NCI-H146 treated with DMSO at 0.1 percent for 48 hours (cell line): ENCODE data around the gene PFN1.
A peak's percentile ranks its signal among the peaks of the same experiment; 100 is the strongest.

Experiments used
- DNase-seq: peaks from one replicate; lab custom pipeline; 2025; ENCODE audit not compliant: unreplicated experiment; lab: John Stamatoyannopoulos, UW

Gene PFN1

GRCh38 chr17:4945944-4946280 lies 2.4 kb downstream of the PFN1 start:
- no peak for DNase-seq

DNA sequence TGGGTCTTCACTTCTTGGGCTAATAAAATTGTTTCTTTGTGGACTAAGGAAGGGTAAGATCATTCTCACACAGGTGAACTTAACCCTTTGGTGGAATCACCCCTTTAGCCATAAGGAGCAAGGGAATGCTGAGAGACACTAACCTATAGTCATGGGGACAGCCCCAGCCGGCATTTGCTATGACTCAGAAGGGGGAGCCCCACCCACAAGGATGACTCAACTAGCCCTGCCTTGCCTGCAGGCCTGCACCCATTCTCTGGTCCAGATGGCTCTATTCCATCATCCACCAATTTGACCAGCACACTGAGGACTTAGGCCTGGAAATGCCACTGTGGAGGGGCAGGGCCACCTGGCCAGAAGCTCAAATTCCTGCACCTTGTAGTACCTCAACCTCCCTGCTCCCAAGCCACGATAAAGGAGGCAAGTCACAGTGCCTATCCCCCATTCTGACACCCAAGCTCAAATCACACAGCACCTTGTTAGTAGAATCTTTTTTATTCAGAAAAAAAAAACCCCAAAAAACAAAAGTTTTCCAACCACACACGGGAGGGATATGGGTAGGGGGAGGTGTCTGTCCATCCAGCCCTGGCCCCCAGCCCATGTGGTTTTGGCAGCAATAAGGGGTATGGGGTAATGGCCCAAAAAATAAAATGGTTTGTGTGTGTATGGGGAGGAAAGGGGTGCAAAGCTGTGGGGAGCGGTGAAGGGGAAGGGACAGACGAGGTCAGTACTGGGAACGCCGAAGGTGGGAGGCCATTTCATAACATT lies 3.0 kb downstream of the PFN1 start:
- no peak for DNase-seq

DNA sequence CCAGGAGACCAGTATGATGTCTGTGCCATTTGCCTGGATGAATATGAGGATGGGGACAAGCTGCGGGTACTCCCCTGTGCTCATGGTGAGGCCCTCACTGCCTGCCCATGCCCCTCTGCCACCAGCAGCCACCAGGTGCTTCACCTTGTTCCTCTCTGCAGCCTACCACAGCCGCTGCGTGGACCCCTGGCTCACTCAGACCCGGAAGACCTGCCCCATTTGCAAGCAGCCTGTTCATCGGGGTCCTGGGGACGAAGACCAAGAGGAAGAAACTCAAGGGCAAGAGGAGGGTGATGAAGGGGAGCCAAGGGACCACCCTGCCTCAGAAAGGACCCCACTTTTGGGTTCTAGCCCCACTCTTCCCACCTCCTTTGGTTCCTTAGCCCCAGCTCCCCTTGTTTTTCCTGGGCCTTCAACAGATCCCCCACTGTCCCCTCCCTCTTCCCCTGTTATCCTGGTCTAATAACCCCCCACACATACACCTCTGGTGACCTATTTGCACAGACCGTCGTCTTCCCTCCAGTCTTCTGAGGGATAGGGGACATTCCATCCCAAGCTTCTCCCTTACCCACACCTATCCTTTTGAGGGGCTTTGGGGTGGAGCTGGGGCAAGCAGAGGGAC lies 3.7 kb downstream of the PFN1 start:
- no peak for DNase-seq

- no peak for DNase-seq
Observed at GRCh38 chr17:4944163-4944553, 4.2 kb downstream of the PFN1 start.

- no peak for DNase-seq
Observed at GRCh38 chr17:4942760-4943508, 5.4 kb downstream of the PFN1 start.

- no peak for DNase-seq
Observed at GRCh38 chr17:4941319-4941610, 7.1 kb downstream of the PFN1 start.

DNA sequence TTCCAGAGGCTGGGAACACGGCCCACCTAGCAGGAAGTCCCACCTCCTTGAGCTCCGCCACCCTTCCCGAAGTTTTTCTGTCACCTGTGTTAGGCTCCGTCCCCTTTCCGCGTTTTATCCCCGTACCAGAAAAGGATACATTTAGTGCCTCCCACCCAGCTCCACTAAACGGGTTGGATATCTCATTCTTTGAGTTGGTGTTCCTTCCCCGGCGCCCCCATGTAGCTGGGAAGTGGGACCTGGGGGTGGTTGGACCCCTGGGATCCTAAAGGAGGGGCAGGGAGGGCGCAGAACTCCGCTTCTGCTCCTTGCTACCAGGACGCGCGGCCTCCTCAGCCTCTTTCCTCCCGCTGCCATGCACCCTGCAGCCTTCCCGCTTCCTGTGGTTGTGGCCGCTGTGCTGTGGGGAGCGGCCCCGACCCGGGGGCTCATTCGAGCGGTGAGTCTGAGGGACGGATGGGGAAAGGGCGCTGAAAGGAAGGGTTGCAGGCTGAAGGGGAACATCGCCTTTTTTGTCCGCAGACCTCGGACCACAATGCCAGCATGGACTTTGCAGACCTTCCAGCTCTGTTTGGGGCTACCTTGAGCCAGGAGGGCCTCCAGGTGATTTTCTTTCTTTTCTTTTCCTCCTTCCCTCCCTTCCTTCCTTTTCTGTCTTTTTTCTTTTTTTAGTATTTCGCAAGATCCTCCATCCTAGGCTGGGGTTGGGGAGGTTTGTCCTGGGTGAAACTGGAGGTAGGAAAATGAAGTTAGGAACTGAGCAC lies 7.6 kb downstream of the PFN1 start:
- no peak for DNase-seq

DNA sequence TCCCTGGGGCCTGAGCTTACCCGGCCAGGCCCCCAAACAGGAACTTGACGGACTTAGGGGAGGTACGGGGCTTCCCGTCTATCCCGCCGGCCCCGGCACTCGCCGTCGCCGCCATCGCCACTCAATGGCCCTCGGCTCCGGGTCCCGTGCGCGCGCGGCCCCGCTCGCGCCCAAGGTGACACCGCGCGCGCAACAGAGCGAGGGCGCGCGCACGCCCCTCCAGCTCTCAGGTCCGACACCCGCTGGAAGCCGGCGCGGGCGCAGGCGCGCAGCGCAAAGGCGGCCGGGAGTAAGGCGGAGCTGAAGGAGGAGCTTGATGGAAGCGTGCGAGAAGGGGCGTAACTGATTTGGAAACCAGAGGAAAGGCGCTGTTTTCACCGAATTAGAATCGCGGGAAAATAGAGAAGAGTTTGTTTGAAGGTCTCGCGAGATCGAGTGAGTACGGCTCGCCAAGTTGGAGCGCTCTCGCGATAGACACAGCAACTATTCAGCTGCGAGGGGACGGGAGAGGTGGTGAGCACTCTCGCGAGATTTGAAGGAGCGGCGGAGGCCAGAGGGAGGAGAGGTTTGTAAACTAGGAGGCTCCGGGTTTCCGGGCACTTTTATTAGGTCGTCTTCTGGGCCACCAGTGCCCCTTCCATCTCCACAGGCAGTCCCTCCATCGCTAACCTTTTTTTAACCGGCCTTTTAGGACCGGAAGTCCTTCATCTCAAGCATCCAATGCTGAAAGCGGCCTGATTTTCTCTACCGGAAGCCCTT lies 8.4 kb downstream of the PFN1 start, which contains the start of the genes RNF167 and SLC25A11:
Gene RNF167 (plus strand): TSS at position 473 of the 759 bp plus-strand sequence. CDS start 642 bp downstream, outside the sequence.
Gene SLC25A11 (minus strand): TSS at position 251 of the 759 bp plus-strand sequence. CDS start 136 bp downstream, at position 115.
- peak; percentile 96 for DNase-seq

GRCh38 chr17:4939546-4939795 lies 8.9 kb downstream of the PFN1 start:
- no peak for DNase-seq

GRCh38 chr17:4938688-4939545 lies 9.4 kb downstream of the PFN1 start:
- no peak for DNase-seq

GRCh38 chr17:4938069-4938491 lies 10.2 kb downstream of the PFN1 start:
- DNase-seq, result no peak

DNA sequence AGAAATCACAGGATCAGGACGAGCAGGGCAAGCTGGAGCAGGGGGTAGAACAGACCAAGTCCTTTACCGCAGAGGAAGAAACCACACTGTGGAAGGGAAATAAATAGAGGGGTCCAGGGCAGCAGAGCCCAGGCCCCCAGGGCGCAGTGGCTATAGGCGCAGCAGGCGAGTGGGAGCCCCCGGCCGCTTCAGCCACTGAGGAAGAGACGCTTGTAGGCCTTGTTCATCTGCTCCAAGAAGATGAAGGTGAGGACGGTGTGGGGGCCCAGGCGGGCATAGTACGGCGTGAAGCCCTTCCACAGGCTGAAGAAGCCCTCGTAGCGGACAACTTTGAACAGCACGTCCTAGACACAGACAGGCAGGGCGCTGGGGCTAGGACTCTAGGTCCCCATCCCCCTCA lies 10.8 kb downstream of the PFN1 start:
- DNase-seq, result no peak

DNA sequence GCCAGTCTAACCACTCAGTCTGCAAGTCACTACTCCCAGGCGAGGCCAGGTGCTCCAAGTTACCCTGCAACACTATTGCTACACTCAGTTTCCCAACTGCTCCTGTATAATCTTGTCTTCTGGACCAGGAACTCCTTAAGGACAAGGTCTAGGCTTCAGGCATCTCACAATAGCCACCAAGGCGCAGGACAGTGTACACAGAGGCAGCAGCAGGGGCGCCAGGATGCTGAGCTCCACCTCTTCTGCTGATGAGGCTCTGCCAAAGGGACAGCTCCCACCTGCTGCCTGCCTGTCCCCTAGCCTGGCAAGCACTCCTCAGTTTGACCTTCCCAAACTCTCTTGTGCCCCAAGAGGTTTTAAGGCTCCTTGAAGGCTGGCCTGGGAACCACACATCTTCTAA lies 11.9 kb downstream of the PFN1 start:
- DNase-seq, result no peak

- DNase-seq, result no peak
Observed at GRCh38 chr17:4935650-4936049, 12.7 kb downstream of the PFN1 start.

- no peak for DNase-seq
Observed at GRCh38 chr17:4934173-4934979, 14.0 kb downstream of the PFN1 start.

DNA sequence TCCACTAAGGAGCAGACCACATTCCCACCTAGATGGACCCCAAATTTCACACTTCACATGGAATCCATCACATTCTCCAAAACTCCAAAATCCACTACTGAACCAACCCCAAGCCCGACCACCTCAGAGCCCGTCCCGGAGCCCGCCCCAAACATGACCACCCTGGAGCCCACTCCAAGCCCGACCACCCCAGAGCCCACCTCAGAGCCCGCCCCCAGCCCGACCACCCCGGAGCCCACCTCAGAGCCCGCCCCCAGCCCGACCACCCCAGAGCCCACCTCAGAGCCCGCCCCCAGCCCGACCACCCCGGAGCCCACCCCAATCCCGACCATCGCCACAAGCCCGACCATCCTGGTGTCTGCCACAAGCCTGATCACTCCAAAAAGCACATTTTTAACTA lies 14.7 kb downstream of the PFN1 start:
- DNase-seq, result no peak

- no peak for DNase-seq
Observed at GRCh38 chr17:4932756-4933155, 15.6 kb downstream of the PFN1 start.

- no peak for DNase-seq
Observed at GRCh38 chr17:4931963-4932362, 16.4 kb downstream of the PFN1 start, which contains the start of gene GP1BA. Gene GP1BA, plus strand, starts transcription at chr17:4932277. Its CDS starts 328 bp downstream, at chr17:4932605.

GRCh38 chr17:4928881-4929280 lies 19.4 kb downstream of the PFN1 start:
- no peak for DNase-seq
